Activated T-helper 9 cell treated with anti-CD3 and anti-CD28 coated beads, Interleukin-2, amount 50 U/mL, for 16 hours (primary cell): ENCODE measurements around the gene MARCHF2.
A peak's percentile ranks its signal among the peaks of the same experiment; 100 is the strongest.

ENCODE experiments used
- DNase-seq: peaks from one replicate; pipeline ENCODE4 v3.0.0-alpha.2; 2020; ENCODE audit warnings: low read depth

The MARCHF2 gene

DNA sequence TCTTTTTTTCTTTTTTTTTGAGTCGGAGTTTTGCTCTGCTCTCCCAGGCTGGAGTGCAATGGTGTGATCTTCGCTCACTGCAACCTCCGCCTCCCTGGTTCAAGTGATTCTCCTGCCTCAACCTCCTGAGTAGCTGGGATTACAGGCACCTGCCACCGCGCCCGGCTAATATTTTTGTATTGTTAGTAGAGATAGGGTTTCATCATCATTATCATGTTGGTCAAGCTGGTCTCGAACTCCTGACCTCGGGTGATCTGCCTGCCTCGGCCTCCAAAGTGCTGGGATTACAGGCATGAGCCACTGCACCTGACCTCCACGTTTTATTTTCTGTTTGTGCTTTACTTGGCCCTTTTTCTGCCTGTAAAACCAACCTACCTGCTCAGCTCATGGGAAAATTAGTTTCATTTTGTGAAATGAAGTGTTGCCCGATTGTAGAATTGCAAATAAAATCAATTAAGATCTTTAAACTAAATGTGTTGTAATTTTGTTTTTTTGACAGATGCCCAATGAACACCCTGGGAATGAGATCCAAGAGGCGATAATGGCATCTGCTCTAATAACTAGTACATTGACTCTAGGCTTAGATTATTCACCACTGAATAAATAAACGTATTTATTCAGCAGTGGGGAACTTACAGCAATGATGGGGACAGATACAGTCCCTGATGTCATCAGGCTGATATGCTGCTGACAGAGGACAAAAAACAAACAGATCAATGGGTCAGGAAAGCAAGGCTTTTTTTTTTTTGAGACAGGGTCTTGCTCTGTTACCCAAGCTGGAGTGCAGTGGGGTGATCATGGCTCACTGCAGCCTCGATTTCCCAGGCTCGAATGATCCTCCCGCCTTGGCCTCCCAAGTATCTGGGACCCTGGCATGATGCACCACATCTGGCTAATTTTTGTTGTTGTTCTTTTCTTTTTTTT lies 25.2 kb upstream of the MARCHF2 start:
- no peak for DNase-seq

DNA sequence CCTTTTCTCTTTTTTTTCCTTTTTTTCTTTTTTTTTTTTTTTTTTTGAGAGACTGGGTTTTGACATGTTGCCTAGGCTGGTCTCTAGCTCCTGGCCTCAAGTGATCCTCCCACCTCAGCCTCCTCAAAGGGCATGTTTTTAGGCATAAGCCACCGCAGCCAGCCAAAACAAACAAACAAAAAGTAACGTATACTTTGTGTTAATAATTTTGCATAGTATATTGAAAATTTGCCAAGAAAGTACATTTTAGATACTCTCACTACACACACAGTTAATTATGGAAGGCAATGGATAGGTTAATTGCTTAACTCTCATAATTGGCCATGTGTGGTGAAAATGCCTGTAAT lies 24.5 kb upstream of the MARCHF2 start:
- no peak for DNase-seq

DNA sequence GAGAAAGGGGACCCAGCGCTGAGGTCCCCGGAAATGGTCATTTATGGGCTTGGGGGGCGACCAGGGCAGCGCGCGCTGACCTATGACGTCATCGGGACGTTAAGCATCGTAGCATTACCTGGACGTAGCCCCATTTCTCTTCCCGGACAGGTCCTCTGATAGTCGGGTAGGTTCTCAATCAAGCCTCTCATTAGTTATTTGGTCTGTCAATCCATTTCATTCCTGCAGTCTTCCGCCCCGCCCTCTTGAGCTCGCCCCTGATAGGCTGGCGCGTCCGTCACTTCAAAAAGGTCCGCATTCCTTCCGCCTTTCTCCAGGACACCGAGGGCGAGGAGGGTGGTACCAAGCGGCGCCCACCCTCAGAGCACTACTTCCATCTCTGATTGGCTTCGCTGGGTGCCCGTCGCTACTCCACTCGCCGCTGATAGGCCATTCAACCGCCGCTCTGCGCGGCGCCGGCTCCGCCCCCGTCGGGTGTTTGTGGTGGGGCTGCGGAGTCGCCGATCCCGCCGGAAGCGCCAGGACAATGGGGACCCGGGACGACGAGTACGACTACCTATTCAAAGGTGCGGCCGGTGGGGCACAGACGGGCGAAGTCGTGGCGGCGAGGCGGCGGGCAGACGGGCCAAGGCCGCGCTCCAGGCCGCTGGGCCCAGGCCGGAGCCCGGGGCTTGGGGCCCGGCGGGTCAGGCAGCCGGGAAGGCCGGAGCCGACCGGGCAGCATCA lies 23.1 kb upstream of the MARCHF2 start, which contains the start of gene RAB11B:
Gene RAB11B, plus strand, starts transcription at position 470 of the 726 bp plus-strand sequence. Its CDS starts 57 bp downstream, at position 527.
- DNase-seq = peak; percentile 97

DNA sequence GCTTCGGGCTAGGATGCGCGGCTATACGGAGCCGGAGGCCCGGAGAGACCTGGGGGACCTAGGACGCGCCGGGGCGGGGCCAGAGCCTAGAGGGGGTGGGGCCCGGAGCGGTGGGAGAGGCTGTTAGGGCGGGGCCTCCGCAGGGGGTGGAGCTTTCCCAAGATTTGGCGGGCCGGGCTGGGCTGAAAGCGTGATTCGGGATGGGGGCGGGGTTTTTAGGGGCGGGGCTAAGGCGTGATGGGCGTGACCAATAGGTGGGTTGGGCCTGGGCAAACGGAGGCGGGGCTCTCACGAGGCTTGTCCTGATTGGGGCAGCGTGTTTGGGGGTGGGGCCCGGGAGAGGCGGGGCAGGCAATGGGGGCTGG lies 22.5 kb upstream of the MARCHF2 start:
- peak; percentile 87 for DNase-seq

DNA sequence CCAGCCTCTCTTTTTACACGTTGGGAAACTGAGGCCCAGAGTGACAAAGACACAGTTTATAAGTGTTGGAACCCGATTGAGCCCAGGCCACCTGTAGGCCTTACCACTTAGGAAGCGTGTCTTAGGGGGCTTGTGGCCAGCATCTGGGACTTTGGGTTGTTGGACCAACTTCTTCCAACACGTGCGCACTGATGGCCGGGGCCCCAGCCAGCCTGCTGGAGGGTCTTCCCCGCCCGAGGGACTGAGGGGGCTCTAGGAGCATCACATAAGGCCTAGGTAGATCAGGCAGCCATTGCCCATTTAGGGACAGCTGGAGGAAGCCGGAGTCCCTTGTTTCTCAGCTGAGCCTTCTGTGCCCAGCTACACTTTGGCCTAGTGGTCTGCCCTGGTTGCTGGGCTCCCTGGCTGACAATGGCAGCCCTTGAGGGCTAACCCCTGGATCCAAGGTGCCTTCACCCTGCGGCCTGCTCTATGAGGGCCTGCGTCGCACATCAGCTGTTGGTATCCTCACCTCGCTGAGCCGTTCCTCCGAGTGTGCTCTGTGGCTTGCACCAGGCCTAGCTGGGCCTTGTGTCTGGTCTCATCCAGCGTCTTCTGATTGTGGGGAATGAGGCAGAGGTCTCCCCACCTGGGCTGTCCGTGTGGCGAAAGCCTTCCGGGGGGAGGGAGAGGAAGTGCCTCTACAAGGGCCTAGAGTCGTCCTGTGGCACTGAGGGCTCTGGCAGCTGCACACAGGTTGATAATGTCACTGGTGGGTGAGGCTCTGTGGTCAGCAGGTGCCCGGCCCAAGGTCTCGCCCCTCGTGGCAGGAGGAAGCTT lies 21.7 kb upstream of the MARCHF2 start:
- no peak for DNase-seq

DNA sequence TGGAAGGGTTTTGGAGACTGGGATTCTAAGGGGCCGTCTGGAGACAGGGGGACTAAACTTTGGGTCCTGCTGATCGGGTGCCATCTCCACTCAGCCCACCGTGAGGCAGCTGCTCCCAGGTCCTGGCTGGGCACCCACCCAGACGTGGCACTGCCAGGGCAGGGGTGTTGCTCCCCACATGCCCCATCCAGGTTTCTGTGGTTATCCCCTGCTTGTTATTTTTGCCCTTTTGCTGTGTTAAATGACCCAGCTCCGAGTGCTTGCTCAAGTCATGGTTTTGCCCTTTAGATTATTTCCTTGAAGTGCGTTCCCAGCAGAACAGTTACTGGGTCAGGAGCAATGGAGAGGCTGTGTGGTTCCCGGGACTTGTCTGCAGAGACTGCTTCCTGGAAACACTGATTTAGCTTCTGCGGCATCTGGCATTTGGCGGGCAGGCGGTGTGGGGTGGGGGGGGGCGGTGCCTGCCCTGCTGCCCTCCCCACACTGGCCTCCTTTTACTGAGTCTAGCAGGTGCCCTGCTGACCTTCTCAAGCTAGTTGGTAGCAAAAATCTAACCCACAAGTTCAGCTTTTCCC lies 21.0 kb upstream of the MARCHF2 start:
- no peak for DNase-seq

DNA sequence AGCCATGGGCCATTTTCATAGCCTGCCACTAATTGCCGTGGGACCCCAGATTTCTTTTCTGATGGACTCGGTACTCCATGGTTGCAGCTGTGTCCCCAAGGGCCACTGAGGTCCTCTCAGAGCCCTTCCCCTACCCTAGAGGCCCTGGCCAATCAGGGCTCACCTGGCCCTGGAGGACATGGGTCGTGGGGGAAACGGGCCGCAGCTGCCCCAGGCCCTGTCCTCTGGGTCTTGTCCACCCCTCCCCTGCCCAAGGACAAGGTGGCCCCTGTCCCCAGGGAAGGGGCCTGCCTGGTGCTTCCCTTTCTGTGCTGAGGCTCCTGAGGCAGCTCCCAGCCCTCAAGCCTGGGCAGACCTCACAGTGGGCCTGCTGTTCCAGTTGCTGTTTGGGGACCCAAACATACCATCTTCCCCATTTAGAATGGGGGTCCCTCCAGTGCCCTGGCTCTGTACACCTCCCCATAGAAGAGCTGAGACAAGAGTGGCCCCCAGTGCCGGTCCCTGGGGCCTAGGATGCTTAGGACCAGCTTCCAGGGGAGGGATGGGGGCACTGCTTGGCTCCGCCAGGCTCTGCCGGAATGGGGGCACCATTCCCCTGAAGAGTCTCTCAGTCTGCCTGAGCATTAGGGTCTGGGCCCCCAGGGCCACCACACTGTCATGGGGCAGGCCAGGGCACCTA lies 19.8 kb upstream of the MARCHF2 start:
- DNase-seq = no peak

DNA sequence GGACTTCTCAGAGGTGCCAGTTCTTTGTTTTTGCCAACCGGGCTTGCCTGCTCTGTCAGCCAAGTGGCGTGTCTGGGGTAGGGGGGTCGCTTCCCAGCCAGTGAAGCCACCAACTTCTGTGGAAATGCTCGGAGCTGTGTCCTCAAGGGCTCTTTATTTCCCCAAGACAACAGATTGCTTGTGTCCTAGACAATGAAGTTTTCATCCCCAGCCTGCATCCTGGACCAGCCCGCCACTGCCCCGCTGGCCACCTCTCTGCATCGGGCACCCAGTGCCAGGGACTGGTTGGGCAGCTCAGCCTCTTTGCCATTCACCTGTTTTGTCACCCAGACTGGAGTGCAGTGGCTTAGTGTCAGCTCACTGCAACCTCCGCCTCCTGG lies 19.2 kb upstream of the MARCHF2 start:
- no peak for DNase-seq

DNA sequence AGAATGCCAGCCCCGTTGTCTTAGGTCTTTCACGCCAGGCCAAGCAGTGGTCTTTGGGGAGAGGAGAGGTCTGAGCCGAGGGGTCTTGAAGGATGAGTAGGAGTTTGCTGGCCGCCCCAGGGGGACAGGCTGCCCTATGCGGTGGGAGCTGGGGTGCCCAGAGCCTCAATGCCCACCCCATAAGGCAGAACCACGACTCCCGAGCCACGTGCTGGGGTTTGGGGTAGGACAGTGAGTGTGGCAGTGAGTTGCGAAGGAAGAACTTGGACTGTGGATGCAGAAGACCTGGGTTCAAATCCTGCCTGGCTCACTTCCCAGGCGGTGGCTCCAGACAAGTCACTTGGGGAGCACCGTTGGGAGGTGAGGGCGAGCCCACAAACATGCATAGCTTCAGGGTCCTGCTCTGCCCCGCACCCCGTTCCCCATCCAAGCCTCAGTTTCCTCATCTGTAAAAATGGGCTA lies 17.5 kb upstream of the MARCHF2 start:
- no peak for DNase-seq

DNA sequence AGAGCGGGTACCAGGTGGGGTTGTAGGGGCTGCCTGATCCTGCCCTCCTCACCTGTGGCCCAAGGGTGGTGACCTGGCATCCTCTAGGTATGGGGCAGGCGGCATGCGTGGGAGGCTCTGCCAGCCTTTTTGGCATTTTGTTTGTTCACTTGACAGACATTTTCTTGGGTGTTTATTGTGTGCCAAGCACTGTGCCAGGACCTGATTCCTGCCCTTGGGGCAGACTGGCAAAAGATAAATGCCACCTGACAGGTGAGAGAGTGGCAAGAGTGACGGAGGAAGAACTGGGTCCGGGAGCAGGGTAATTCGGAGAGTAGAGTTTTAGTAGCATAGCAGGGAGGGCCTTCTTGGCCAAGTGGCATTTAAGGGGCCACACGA lies 16.9 kb upstream of the MARCHF2 start:
- no peak for DNase-seq

DNA sequence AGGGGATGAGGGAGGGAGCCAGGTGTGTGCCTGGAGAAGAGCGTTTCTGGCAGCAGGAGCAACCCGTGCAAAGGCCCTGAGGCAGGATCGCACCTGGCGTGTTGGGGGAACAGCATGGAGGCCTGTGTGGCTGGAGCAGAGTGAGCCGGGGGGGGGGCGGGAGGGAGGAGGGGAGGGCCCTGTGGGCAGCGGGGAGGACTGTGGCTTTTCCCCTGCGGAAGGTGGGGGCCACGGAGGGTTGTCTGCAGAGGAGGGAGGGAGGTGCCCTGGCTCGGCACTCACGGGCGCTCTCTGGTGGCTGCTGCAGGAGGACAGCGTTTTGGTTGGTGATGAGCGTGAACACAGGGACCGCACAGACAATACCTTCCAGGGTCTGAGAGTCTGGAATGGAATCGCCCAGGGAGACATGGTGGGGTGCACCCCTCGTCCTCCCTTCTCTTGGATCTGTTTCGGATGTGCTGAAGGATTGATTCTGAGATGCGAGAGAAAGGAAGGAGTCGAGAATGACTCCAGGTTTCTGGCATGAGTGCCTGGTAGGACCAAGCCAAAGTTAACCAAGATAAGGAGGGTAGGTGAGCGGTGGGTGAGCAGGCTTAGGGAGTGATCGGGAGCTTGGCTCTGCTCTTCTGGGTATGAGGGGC lies 16.4 kb upstream of the MARCHF2 start:
- peak; percentile 47 for DNase-seq

DNA sequence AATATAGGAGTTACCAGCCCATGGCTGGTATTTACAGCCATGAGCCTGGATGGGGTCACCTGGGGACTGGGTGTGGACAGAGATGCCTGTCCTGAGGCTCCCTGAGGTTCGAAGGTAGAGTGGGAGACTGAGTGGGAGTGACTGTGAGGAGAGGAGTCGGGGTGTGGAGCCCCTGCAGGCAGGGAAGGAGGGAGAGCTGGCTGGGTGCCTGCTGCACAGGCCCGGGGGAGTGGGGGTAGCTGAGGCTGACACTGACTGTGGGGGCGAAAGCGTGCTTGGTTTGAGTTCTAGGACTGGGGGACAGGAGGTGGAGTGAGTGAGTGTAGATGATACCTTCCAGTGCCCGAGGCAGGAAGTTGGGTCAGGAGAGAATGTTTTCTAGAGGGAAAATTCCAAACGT lies 15.8 kb upstream of the MARCHF2 start:
- DNase-seq = no peak

DNA sequence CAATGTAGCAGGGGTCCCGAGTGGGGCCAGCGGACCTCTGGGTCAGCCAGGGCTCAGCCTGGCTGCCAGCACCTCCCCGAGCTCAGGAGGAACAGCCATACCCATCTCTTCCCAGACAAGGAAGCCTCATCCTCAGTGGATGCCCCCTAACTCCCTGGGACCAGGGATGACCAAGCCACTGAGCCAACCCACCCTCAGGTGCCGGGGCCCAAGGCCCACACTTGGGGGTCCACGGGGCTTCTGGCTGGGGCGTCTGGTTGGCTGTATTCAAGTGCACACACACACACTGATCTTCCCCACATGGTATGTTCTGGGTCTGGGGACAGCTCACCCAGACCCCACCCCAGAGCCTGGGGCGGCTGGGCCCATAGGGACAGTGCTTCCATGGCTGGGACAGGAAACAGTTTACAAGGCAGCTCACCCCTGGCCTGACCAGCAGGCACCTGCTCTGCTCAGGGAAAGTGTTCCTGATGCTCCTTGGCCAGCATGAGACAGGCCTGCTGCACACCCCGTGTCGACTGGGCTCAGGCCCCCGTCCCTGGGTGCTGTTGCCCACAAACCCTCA lies 15.3 kb upstream of the MARCHF2 start:
- no peak for DNase-seq

DNA sequence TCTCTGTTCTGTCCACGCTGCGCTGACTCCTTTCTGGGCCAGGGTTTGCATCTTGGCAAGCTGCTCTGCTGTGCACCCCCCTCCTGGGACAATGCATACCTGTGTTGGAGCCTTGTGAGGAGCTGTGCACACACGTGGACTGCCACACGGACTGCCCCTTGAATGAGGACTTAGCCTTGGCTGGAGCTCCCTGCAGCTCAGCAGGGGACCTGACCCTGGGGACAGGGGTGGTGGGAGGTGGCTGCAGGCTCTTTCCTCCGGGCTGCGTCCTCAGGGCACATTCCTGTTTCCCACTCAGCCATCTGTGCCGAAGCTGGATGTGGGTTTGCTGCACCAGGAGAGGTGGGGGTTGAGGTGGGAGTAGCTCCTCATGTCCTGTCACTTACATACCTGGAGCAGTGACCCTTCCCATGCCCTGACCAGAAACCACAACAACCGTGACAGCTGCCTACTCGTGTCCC lies 14.8 kb upstream of the MARCHF2 start:
- DNase-seq = no peak

DNA sequence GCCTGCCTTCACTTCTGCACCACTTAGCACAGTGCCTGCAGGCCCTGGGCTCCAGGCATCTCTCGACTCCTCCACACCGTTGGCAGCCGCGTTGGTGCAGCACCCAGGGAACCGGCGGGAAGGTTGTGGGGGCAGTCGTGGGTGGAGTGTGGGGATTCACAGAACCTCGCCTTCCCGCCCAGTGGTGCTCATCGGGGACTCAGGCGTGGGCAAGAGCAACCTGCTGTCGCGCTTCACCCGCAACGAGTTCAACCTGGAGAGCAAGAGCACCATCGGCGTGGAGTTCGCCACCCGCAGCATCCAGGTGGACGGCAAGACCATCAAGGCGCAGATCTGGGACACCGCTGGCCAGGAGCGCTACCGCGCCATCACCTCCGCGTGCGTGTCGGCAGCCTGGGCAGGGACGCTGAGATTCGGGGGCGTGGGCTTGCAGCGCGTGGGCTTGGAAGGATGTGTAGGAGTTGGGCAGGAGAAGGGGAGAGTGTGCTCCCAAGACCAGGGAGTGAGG lies 13.4 kb upstream of the MARCHF2 start:
- DNase-seq = no peak

DNA sequence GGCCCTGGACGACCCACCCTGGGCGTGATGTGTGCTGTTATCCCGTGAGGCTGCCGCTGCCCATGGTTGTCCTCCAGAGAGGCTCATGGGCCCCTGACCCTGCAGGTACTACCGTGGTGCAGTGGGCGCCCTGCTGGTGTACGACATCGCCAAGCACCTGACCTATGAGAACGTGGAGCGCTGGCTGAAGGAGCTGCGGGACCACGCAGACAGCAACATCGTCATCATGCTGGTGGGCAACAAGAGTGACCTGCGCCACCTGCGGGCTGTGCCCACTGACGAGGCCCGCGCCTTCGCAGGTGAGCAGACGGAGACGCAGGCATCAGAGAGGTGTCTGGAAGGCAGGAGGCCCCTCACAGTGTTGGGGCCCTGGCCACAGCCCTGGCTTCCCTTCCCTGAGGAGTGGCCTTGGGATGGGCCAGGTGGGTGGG lies 11.1 kb upstream of the MARCHF2 start:
- no peak for DNase-seq

DNA sequence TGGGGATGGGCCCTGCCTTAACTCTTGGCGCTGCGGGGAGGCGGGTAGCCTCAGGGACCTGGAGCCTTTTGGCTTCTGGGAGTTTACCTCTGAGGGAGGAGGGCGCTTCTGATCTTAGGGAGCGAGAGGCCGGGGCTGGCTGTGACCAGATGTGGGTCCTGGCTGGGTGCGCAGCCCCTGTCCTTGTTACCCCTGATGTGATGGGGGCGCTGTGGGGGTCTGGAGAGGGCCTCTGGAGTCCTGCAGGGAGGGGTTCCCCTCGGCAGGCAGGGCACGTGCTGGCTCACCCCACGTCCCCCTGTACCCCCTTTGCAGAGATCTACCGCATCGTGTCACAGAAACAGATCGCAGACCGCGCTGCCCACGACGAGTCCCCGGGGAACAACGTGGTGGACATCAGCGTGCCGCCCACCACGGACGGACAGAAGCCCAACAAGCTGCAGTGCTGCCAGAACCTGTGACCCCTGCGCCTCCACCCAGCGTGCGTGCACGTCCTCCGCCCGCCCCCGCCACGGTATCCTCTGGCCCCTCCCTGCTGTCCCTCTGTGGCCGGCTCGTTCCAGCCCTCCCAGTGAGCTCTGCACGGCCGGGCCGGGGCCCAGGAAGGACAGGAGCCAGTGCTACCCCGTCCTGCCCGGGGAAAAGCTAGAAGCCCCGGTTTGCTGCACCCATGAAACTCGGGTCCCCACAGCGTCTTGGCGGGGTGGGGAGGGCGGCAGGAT lies 9.8 kb upstream of the MARCHF2 start:
- DNase-seq = no peak

DNA sequence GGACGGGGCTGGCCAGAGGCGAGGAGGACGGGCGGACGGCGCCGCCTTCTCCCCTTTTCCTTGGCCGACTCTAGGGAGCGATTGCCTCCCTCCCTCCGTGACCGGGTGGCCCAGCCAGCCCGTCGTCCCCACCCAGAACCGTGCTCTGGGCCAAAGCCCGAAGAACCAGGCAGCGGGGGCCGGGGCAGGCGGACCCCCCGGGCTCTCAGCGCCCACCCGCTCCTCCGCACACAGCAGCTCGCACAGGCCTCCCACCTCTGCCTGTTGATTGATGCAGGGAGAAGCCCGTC lies 9.3 kb upstream of the MARCHF2 start:
- no peak for DNase-seq

DNA sequence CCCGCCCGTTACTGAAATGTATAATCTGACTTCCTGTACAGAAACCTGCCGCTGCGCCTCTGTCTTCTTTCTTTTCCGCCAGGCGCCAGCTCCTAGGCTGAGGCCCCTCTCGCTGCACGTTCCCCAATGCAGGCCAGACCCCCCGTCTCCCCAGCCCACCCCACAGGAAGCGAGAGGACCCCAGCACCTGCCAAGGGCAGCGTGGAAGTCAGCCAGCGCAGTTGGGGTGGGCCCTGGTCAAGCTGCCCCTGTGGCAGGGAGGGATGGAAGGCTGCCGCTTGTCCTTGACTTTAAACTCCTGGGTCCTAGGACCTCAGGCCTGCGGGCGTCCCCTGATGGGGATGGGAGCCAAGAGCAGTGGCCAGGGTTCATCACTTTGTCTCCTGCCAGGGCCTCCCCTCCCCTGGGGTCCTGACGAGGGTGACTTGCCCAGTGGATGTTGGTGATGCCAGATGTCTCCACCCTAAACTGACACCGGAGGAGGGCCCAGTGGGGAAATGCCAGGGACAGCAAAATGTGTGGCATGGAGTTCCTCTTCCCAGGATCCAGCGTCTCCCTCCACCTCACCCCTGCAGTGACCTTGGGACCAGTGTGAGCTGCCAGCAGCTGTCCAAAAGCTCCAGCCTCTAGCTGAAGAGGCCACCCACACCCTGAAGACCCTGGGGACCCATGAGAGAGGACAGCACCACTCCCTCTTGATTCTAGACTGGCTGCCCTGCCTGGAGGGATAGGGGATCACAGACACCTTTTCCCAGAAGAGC lies 8.5 kb upstream of the MARCHF2 start:
- no peak for DNase-seq
